NCI-H2171 treated with DMSO at 0.1 percent for 48 hours (cell line): ENCODE measurements around the gene HOXD13.

ENCODE experiments used
- DNase-seq: peaks from one replicate; lab custom pipeline; 2025; lab: John Stamatoyannopoulos, UW

Gene HOXD13

GRCh38 chr2:176106581-176107539 lies 14.3 kb downstream of the HOXD13 start, which contains the start of gene HOXD11:
HOXD11 (plus strand) TSS chr2:176107280; CDS start chr2:176107356, 76 bp downstream.
- peak; percentile 58 for DNase-seq

GRCh38 chr2:176107731-176108181 lies 15.2 kb downstream of the HOXD13 start:
- peak; percentile 11 for DNase-seq

- no peak for DNase-seq
These were observed 16.8 kb downstream of the HOXD13 start for GRCh38 chr2:176109192-176109901.

GRCh38 chr2:176109946-176110345 lies 17.4 kb downstream of the HOXD13 start:
- DNase-seq: no peak

GRCh38 chr2:176110415-176111308 lies 18.1 kb downstream of the HOXD13 start:
- no peak for DNase-seq

GRCh38 chr2:176111309-176111663 lies 18.8 kb downstream of the HOXD13 start:
- peak; percentile 67 for DNase-seq

GRCh38 chr2:176111846-176112374 lies 19.4 kb downstream of the HOXD13 start:
- no peak for DNase-seq

GRCh38 chr2:176112375-176113302 lies 20.1 kb downstream of the HOXD13 start:
- no peak for DNase-seq

- DNase-seq: no peak
These were observed 21.8 kb downstream of the HOXD13 start for GRCh38 chr2:176114120-176114929.

- DNase-seq: no peak
These were observed 22.6 kb downstream of the HOXD13 start for GRCh38 chr2:176114930-176115625.

GRCh38 chr2:176115883-176116813 lies 23.6 kb downstream of the HOXD13 start, which contains the start of gene HOXD10:
HOXD10 (plus strand) TSS chr2:176116778; CDS start chr2:176116834, 56 bp downstream.
- no peak for DNase-seq

- no peak for DNase-seq
These were observed 24.8 kb downstream of the HOXD13 start for GRCh38 chr2:176117162-176117822.

GRCh38 chr2:176117823-176118371 lies 25.4 kb downstream of the HOXD13 start:
- DNase-seq: no peak

- no peak for DNase-seq
These were observed 26.2 kb downstream of the HOXD13 start for GRCh38 chr2:176118601-176119339.

- DNase-seq: no peak
These were observed 28.1 kb downstream of the HOXD13 start for GRCh38 chr2:176120364-176121189.
